Right lobe of liver (tissue), 4 donors: ENCODE data around the gene RPS24.

Source experiments
- CTCF ChIP-seq, 4 donors: fragments of 200-600 bp in 3 of 4; fragments of 450-650 bp in 1 of 4; IDR thresholded peaks; one replicate each; pipeline versions ENCODE4 v1.5.1 to v1.8.0; 2016 to 2022; ENCODE audit warnings: antibody characterized with exemption in 4 of 4, mild to moderate bottlenecking in 2 of 4
- POLR2A ChIP-seq: fragments of 450-650 bp; IDR thresholded peaks from one replicate; pipeline ENCODE4 v1.6.1; 2017; ENCODE audit warnings: antibody characterized with exemption, mild to moderate bottlenecking
- donor health status: DM: no; HTN: no; CAD: no.
- donor health status: DM: no; HTN: no; CAD: no.
- donor health status: DM: no; HTN: yes; CAD: no.

DNA sequence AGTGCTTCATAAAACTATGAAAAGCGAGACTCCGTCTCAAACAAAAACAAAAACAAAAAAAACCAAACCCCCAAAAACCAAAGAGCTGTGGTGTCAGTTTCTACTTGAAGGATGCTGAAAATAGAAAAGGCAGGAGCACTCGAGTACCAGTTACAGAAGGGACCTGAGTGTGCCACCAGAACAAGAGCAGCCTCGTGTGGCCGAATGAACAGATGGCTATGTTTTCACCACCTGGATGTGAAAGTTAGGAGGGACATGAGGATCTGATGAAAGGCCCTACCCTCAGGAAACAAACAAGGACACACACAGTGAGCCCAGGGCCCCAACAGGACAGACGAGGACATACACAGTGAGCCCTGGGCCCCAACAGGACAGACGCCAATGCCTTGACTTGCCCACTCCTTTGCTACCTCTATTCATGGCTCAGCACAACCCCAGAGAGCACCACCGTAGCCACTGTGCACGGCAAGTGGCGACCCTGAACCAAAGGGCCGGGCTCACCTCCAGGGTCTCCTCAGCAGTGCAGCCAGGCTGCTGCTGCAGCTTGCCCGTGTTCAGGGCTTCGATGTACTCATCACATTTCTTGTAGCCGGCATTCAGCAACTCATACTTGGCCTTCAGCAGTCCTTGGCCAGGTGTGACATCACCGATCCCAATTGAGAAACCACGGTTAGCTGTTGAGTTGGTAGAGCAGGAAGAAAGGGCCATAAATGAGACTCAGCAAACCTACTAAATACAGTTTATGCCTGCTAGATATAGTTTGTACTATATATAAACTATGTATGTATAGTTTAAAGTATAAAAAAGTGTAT, 29.2 kb upstream of the RPS24 start:
- TF ChIP-seq CTCF (IDR thresholded peaks at IDR 0.05) (no peak), POLR2A (no peak)
